Activated B cell treated with CpG ODN at 0.5 μM for 24 hours (primary cell): ENCODE results near the gene TMEM132D. TPM values are rescaled to one million over a fixed set of nuclear protein-coding genes. Genes with fewer than 3 reads are reported as not detected.

Experiments used
- ATAC-seq: fragments of 200-7000 bp; cut with Tn5 transposase; one replicate; pipeline ENCODE4 v1.10.0; 2021; ENCODE audit warnings: low read depth, mild to moderate bottlenecking, moderate library complexity
- CTCF ChIA-PET: fragments of 350-600 bp; sonication (Branson Sonifier 250); formaldehyde crosslinking; loops from one replicate; lab custom pipeline; 2021; ENCODE audit warnings: antibody characterized with exemption; lab: Charles Lee
- POLR2A ChIA-PET: fragments of 350-600 bp; sonication (Branson Sonifier 250); formaldehyde crosslinking; loops from one replicate; lab custom pipeline; 2021; ENCODE audit warnings: antibody characterized with exemption; lab: Charles Lee
- DNase-seq: peaks from one replicate; pipeline ENCODE4 v3.0.0; 2022
- H3K27ac Mint-ChIP-seq: one replicate; pipeline ENCODE4 v1.8.0; 2020; ENCODE audit warnings: mixed read lengths
- H3K27me3 Mint-ChIP-seq: one replicate; pipeline ENCODE4 v1.8.0; 2021; ENCODE audit warnings: mixed read lengths
- H3K36me3 Mint-ChIP-seq: one replicate; pipeline ENCODE4 v1.8.0; 2021; ENCODE audit warnings: low read depth, mixed read lengths
- H3K4me1 Mint-ChIP-seq: one replicate; pipeline ENCODE4 v1.8.0; 2021; ENCODE audit warnings: mixed read lengths
- H3K4me3 Mint-ChIP-seq: one replicate; pipeline ENCODE4 v1.8.0; 2020; ENCODE audit warnings: mild to moderate bottlenecking, mixed read lengths
- H3K9me3 Mint-ChIP-seq: one replicate; pipeline ENCODE4 v1.8.0; 2020; ENCODE audit warnings: mixed read lengths
- intact Hi-C: fragments of 100-400 bp; cut with micrococcal nuclease; formaldehyde crosslinking; loops from one replicate; pipeline ENCODE4 v1.15.1; 2024
- total RNA-seq: library from RNA; stranded (reverse); gene quantifications from 2 replicates; pipeline ENCODE4 v1.2.3, GENCODE V29; 2022
- TF ChIP-seq, protein P1 (sequence below): fragments of 200-600 bp; IDR thresholded peaks from one replicate; pipeline ENCODE4 v1.8.0; 2022; ENCODE audit warnings: antibody characterized with exemption, mild to moderate bottlenecking

The TMEM132D gene
- total RNA-seq, 1 donor from 2014 or later: not detected

- Mint-ChIP-seq H3K9me3 (no peaks in the 10 kb centered on the region), H3K36me3 (no peaks in the 10 kb centered on the region), H3K4me3 (no peak overlapping the region), H3K27me3 (no peaks in the 10 kb centered on the region), H3K4me1 (no peaks in the 10 kb centered on the region), H3K27ac (no peak overlapping the region)
- ATAC-seq: no peak
- DNase-seq: no peak
- CTCF ChIA-PET: no interaction called here
- POLR2A ChIA-PET: no interaction called here
- intact Hi-C loops: no loop called here
- TF ChIP-seq, protein P1, sequence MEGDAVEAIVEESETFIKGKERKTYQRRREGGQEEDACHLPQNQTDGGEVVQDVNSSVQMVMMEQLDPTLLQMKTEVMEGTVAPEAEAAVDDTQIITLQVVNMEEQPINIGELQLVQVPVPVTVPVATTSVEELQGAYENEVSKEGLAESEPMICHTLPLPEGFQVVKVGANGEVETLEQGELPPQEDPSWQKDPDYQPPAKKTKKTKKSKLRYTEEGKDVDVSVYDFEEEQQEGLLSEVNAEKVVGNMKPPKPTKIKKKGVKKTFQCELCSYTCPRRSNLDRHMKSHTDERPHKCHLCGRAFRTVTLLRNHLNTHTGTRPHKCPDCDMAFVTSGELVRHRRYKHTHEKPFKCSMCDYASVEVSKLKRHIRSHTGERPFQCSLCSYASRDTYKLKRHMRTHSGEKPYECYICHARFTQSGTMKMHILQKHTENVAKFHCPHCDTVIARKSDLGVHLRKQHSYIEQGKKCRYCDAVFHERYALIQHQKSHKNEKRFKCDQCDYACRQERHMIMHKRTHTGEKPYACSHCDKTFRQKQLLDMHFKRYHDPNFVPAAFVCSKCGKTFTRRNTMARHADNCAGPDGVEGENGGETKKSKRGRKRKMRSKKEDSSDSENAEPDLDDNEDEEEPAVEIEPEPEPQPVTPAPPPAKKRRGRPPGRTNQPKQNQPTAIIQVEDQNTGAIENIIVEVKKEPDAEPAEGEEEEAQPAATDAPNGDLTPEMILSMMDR: no peak
Observed at GRCh38 chr12:129840145-129840884, 63.5 kb downstream of the TMEM132D start.

DNA sequence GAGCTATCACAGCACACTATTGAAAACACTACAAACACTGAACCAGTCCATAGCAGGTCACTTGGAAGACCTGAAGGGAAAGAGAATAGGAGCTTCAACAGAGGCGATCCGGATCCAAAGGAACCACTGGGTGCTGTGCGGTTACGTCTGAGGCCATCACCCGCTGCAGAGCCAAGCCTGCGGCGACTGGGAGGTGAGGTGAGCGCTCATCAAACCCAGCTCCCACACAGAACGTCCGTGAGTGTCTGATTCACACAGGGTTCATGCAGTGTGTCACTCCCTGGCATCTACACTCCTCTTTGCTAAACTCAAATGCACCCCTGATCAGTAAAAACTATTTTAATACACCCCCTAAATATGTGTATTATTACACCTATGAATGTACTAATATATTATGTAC, 64.1 kb downstream of the TMEM132D start:
- no peaks in the 10 kb centered on the region for H3K9me3 Mint-ChIP-seq
- no peak overlapping the region for H3K4me3 Mint-ChIP-seq
- no peak overlapping the region for H3K27ac Mint-ChIP-seq
- H3K27me3 Mint-ChIP-seq: no peaks in the 10 kb centered on the region
- ChIA-PET POLR2A (no interaction called here), CTCF (no interaction called here)
- no peaks in the 10 kb centered on the region for H3K4me1 Mint-ChIP-seq
- TF ChIP-seq, protein P1: no peak
- no peak for DNase-seq
- no peaks in the 10 kb centered on the region for H3K36me3 Mint-ChIP-seq
- ATAC-seq: no peak
- intact Hi-C loops: no loop called here

GRCh38 chr12:129831294-129831693, 72.5 kb downstream of the TMEM132D start:
- H3K4me1 Mint-ChIP-seq: no peaks in the 10 kb centered on the region
- no peak for ATAC-seq
- intact Hi-C loops: no loop called here

DNA sequence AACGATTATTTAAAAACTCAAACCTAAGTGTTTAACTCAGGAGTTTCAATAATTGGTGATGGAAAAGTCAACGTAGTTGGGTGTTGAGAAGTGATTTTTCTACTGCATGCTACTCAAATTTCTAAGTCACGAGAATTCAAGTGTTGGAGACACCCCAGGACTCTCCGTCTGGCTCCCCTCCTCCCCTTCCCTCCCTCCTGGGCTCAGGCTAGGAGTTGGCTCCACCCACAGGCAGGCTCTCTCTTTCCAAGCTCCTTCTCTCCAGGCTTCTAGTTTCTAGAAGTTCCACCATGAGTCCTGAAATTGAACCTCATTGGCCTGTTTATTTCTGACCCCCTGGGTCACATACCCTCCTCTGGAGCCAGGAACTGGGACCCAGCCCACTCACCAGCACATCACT, 73.0 kb downstream of the TMEM132D start:
- intact Hi-C loops: no loop called here
- H3K4me3 Mint-ChIP-seq: no peak overlapping the region
- ATAC-seq (no peak), DNase-seq (no peak)
- POLR2A ChIA-PET: no interaction called here
- CTCF ChIA-PET: no interaction called here
- H3K27ac Mint-ChIP-seq: no peak overlapping the region
- no peaks in the 10 kb centered on the region for H3K9me3 Mint-ChIP-seq
- H3K27me3 Mint-ChIP-seq: no peaks in the 10 kb centered on the region
- TF ChIP-seq, protein P1: no peak
- no peaks in the 10 kb centered on the region for H3K36me3 Mint-ChIP-seq
- H3K4me1 Mint-ChIP-seq: no peaks in the 10 kb centered on the region

More at GRCh38 chr12:129831294-129831693, 72.5 kb downstream of the TMEM132D start:
- ChIA-PET CTCF (no interaction called here), POLR2A (no interaction called here)
- no peaks in the 10 kb centered on the region for H3K27me3 Mint-ChIP-seq
- no peak overlapping the region for H3K4me3 Mint-ChIP-seq
- TF ChIP-seq, protein P1: no peak
- no peak overlapping the region for H3K27ac Mint-ChIP-seq
- H3K9me3 Mint-ChIP-seq: no peaks in the 10 kb centered on the region
- no peaks in the 10 kb centered on the region for H3K36me3 Mint-ChIP-seq
- no peak for DNase-seq

DNA sequence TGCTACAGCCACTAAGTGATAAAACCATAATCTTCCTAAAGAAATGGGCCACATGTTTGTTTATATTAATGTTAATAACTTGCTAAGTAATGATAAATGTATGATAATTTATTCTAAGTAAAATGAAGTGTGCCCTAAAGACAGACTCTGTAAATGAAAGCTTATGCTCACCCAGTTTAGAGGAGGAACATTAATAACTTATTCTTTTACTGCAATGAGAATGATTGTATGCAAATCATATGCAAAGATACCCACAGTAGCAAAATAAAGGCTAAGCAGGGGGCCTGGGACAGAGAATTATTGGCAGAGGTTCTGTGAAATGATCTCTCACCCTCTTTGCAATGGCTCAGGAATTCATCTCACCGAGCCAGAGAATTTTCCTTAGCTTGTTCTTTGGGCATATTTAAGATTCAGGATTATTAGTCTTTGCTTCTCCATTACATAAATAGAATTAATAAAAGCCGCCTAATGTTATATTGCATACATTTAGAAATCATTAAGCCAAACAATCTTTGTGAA, 75.9 kb downstream of the TMEM132D start:
- ChIA-PET POLR2A (no interaction called here), CTCF (no interaction called here)
- DNase-seq (no peak), ATAC-seq (no peak)
- H3K27me3 Mint-ChIP-seq: no peaks in the 10 kb centered on the region
- H3K9me3 Mint-ChIP-seq: no peaks in the 10 kb centered on the region
- H3K4me3 Mint-ChIP-seq: no peak overlapping the region
- H3K36me3 Mint-ChIP-seq: no peaks in the 10 kb centered on the region
- intact Hi-C loops: no loop called here
- H3K4me1 Mint-ChIP-seq: no peaks in the 10 kb centered on the region
- TF ChIP-seq, protein P1: no peak
- no peak overlapping the region for H3K27ac Mint-ChIP-seq
